ENCODE data around the gene TTC7B.

Gene TTC7B

GRCh38 chr14:90583916-90584605, 232.2 kb downstream of the TTC7B start:
- no peak for DNase-seq

DNA sequence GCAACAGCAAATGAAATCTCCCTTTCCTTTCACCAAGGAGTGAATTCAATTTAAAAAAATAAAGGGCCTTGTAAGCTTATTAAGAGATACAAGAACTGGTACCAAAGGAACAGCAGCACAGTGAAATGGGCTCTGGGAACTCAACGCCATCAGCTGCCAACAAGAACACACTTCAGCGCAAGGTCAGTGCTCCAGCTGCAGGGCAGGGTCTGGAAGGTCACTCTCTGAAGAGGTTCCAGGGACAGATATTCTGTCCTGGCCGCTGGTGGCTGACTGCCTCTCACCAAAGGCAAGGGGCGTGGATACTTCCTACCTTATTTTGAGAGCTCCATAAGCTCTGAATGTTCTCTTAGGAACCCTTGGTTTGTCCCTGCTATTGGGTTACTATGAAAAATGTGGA, 232.8 kb downstream of the TTC7B start:
- DNase-seq = no peak

DNA sequence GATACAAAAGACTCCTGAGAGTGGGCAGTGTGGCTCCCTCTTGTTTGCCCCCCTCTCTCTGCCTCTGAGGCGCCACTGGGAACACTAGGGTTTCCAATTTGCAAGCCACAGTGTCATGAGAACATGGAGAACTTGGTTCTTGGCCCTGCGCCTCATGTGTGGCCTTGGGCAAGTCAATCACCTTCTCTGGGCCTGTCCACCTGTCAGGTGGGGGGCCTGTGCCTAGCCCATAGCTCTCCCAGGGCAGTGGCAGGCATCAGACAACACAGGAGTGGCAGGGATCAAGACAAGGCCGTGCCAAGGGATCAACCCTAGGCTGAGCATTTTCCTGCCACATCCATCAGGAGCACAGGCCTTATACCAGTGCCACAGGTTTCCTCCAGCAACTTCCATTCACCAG, 234.1 kb downstream of the TTC7B start:
- DNase-seq = no peak

- no peak for DNase-seq
Measured at GRCh38 chr14:90581745-90582144, 234.5 kb downstream of the TTC7B start.

- no peak for DNase-seq
Measured at GRCh38 chr14:90580377-90581335, 235.6 kb downstream of the TTC7B start.

DNA sequence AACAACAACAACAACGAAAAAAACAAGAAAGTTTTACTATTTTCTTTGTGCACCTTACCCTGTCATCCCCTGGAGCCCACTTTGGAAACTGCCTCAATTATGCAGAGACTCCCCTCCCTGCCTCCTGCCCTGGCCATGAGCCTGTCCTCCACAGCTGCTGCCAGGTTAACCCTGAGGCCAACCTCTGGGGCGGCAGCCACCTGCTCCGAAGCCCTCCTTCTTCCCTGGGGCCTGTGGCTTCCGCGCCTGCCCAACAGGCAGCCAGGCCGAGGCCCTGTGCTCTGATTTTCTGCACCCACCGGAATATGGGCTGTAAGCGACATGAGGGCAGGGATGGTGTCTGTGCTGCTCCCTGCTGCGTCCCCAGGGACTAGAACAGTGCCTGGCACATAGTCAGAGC, 236.4 kb downstream of the TTC7B start:
- DNase-seq = no peak

DNA sequence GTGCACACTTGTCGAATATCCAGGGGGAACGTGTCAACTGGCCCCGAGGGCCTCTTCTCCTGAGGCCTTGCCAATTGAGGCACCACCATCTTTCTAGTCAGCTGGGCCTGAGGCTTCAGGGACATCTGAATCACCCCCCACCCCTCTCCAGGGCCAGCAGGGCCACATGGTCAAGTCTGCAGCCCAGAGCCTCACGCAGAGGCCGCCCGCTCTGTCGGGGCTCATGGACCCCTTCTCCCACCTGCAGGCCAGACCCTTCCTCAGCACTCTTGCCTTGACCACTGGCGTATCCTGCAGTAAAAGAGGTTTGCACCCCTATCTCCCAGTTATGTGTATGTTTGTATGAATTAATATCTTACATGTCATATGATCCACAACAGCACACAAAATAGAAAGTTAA, 237.1 kb downstream of the TTC7B start:
- no peak for DNase-seq

DNA sequence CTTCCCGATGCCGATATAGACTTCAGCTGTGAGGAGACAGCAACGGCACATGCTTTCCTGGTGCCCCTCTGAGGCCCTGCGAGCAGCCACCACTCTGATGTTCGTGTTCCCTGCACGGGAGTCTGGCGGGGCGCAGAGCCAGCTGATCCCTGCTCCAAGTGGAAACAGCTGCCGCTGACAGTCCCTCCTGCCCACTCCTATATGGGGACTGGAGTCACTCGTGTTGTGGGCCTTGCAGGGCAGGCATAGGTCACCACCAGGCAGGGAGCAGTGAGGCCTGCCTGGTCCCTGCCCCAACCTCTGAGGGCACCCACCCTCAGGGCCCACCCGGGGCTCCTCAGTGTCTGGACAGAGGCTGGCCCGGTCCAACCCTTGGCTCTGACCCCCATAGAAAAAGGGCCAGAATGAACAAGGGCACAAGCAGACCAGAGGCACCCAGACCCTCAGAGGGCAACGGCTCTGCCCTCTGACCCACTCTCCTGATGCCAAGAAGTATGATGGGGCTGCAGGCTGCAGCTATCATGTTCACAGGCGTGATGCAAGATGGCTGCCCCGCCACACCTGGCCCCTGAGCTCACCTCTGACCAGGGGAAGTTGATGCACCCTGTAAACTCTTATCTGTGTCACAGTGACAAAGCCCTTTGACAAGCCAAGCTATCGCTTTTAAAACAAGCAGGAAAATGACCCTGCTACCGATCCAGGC, 237.8 kb downstream of the TTC7B start:
- DNase-seq = no peak

- no peak for DNase-seq
Measured at GRCh38 chr14:90577661-90578282, 238.5 kb downstream of the TTC7B start.

DNA sequence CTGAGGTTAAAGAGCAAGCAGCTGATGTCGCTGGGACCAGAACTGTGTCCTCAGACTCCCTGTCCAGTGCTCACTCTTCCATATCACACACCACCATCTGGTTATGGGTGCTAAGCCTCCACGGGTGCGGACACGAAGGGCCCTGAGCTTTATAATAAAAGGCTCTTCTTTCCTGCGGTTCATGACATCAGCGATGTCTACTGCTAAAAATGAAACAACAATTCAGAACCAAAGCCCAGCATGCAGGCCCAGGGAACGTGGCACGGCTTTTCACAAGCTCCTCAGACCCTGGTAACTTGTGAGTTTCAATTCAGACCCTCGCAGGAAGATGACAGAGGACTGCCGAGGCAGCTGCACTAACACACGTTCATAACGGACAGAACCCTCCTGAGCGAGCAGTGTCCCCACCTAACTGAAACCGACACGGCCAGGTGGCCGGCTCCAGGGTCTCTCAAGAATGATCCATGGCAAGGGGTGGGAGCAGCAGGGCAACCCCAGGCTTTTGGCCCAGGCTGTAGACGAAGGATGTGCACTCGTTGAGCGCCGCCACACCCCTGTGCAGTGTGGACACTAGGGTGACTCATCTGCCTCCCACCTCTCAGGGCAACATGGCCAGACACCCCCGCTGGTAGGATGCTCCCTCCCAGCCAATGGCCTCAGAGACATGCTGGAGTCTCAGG, 239.1 kb downstream of the TTC7B start:
- peak; percentile 3 for DNase-seq

- DNase-seq = no peak
Measured at GRCh38 chr14:90576581-90576980, 239.6 kb downstream of the TTC7B start.

DNA sequence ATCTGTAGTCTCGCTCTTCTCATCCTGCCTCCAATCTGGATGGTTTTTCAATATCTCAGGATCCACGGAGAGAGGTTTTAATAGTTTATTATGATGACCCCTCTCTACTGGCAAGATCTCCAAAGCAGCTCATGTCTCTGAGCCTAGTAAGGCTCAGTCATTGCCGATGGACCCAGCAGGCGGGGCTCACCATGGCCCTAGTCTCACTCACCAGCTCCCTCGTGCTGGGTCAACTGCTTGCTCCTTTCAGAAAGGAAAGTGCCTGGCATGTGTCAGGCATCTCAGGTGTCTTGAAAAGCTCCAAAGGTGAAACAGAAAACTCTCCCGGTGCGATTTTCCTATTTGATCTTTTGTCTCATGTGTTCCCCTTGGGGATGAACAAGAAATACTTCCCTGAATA, 240.4 kb downstream of the TTC7B start:
- DNase-seq = no peak

DNA sequence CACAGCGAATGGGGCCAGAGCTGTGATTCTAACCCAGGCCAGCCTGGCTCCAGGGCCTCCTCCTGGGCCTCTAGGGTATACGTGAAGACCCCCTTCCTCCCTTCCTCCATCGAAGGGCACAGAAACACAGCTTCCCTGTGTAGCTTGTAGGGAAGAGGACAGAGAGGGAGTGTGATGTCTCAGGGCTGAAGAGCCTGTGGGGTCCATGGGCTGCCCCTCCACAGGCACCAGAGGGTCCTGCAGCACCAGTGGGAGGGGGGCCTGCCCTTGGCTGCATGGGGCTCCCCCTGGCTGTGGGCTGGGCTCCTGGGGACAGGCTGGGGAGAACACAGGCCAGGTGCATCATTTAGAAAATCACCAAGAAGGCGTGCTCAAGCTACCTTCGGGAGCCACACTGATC, 240.9 kb downstream of the TTC7B start:
- no peak for DNase-seq

DNA sequence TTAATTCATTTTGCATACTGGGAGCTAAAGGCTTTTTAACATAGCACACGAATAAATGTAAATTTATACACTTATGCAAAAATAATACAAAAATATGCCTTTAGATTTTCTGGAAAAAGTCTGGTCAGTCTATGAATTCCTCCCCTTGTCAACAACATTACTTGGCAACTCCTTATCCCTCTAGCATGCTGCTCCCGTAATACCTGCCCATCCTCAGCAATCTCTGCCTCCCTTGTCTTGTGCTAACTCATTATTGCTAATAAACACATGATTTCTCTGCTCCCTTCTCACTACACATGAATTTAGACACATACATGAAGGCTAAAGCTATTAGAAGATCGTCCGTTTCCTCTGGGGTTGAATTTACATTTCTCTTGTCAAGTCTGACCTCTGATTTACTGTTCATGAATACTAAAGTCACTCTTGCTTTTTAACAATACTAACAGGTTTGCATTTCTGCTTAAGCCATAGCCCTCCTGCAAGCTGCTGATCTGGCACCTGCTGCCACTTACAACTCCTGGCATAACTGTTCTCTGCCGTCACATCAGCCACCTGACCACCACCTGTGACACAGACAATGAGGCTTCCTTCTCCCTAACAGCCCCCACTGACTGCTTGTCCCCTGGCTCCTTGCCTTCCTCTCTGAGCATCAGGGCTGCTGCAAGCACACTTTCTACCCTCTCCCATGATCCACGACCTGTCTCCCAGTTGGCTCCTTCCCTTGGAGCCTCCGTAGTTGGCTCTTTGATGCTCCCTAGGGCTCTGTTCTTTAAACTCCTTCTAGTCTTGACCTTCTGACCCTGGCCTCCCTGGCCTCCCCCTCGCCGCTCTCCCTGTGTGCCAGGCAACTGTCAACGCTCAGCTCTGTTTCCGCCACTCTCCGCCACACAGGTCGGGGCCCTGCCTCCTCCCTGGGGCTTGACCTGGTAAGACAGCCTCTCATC, 241.8 kb downstream of the TTC7B start:
- DNase-seq = peak; percentile 61

- peak; percentile 36 for DNase-seq
Measured at GRCh38 chr14:90573385-90574105, 242.7 kb downstream of the TTC7B start.

- no peak for DNase-seq
Measured at GRCh38 chr14:90572441-90573150, 243.6 kb downstream of the TTC7B start.

DNA sequence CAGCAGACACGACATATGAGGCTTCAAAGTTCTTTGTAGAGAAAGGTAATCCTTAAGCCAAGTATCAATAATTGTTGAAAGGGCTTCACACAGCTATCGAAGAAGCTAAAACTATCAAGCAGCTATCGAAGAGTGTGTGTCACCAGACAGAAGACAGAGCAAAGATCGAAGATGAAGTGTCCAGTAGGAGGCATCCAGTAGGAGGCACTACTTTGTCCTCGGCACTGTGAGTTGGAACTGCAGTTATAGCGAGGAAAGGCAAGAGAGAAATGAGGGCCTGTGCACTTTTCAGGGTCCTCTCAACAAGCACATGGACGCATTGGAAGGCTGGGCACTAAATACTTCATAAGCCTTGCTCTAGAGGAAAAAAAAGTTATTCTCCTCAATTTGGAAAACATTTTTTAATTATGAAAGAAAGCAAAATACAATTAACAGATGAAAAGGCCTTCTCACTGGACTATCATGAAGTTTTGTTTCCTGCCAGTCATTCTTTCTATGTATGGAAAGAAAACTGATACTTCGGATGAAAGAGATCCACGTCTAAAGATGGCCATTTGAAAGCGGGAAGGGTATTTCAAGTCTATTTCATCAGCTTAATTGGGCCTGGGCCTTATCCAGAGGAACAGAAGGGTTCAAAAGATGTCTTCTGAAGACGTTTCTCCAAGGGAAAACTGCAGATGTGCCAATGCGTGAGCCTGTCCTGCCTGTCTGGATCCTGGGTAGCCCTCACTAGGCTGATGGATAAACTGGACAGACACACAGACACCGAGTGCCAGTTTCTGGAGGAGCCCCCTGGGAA, 244.9 kb downstream of the TTC7B start:
- DNase-seq = no peak

DNA sequence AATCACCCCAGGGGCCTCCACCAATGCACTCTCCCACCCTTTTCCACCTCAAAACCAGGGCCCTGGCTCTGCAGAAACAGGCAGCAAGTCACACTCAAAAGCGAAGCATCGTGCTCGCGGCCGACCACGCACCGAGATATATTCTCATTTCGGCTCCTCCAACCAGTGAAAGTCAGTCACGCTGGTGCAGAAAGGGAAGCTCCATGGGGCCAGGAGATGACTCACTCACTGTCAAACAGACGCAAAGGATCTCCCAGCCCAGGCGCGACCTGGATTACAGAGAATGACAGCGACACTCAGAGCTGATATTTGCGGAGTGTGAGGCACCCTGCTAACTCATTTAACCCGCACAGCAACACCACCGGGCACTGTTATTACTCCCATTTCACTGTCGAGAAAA, 245.8 kb downstream of the TTC7B start:
- DNase-seq = no peak
